Keratinocyte (primary cell): ENCODE results near the gene CWC27.

Experiments used
- EZH2 ChIP-seq: IDR thresholded peaks from one replicate; pipeline ENCODE4 v1.6.1; 2012; ENCODE audit warnings: inconsistent platforms, mild to moderate bottlenecking, low read length, moderate library complexity
- TF ChIP-seq, protein P1 (sequence below), 3 experiments: IDR thresholded peaks in 1 of 3; conservative IDR thresholded peaks in 1 of 3; optimal IDR thresholded peaks in 1 of 3; 2 replicates in 2 of 3; 3 replicates in 1 of 3; pipeline versions ENCODE3 to v1.5.1; 2011; ENCODE audit warnings: low read length in 3 of 3, mild to moderate bottlenecking in 3 of 3, moderate library complexity in 2 of 3, control low read depth in 1 of 3, inconsistent platforms in 1 of 3; ENCODE audit not compliant: insufficient read depth in 2 of 3; ENCODE audit errors: extremely low read depth in 1 of 3

DNA sequence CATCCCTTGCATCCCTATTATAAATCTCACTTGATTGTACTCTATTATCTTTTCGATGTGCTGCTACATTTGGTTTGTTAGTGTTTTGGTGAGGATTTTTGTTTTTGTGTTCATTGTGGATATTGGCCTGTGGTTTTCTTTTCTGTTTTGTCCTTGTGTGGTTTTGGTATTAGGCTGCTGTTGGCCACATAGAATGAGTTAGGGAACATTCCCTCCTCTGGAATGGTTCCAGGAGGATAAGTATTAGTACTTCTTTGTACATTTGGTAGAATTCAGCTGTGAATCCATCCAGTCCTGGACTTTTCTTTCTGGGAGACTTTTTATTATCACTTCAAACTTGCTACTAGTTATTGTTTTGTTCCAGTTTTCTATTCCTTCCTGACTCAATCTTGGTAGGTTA is 287.2 kb downstream of the CWC27 start:
- TF ChIP-seq, protein P1, sequence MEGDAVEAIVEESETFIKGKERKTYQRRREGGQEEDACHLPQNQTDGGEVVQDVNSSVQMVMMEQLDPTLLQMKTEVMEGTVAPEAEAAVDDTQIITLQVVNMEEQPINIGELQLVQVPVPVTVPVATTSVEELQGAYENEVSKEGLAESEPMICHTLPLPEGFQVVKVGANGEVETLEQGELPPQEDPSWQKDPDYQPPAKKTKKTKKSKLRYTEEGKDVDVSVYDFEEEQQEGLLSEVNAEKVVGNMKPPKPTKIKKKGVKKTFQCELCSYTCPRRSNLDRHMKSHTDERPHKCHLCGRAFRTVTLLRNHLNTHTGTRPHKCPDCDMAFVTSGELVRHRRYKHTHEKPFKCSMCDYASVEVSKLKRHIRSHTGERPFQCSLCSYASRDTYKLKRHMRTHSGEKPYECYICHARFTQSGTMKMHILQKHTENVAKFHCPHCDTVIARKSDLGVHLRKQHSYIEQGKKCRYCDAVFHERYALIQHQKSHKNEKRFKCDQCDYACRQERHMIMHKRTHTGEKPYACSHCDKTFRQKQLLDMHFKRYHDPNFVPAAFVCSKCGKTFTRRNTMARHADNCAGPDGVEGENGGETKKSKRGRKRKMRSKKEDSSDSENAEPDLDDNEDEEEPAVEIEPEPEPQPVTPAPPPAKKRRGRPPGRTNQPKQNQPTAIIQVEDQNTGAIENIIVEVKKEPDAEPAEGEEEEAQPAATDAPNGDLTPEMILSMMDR (optimal IDR thresholded peaks at IDR 0.05 in 1 of 3, IDR thresholded peaks at IDR 0.05 in 1 of 3, conservative IDR thresholded peaks at IDR 0.05 in 1 of 3; ENCODE audit: extremely low read depth in 1 of 3, insufficient read depth in 2 of 3, low read length in 3 of 3), result no peak
- TF ChIP-seq EZH2, result no peak
